MM.1S (cell line): ENCODE results near the gene SMC6.

Experiments used
- DNase-seq: peaks from one replicate; pipeline ENCODE4 v3.0.0-alpha.2; 2015
- H2AFZ ChIP-seq: fragments of 300-600 bp; sonication (generic); 2 replicates; pipeline ENCODE4 v1.6.0; 2016; ENCODE audit warnings: antibody characterized with exemption, low read length
- H3F3A ChIP-seq: fragments of 300-600 bp; sonication (generic); 2 replicates; pipeline ENCODE4 v1.6.1; 2016; ENCODE audit warnings: mild to moderate bottlenecking, antibody characterized with exemption, low read length, moderate library complexity, mixed read lengths; ENCODE audit not compliant: insufficient read depth
- H3K27ac ChIP-seq: fragments of 300-600 bp; sonication (generic); 2 replicates; pipeline ENCODE4 v1.5.1; 2016; ENCODE audit warnings: mild to moderate bottlenecking, low read length
- H3K27me3 ChIP-seq: fragments of 300-600 bp; sonication (generic); replicated peaks from 2 replicates; pipeline ENCODE4 v1.6.0; 2016; ENCODE audit warnings: low read length; ENCODE audit not compliant: insufficient read depth
- H3K36me3 ChIP-seq: fragments of 300-600 bp; sonication (generic); replicated peaks from 2 replicates; pipeline ENCODE4 v1.6.1; 2016; ENCODE audit warnings: mild to moderate bottlenecking, low read length, mixed read lengths; ENCODE audit not compliant: insufficient read depth
- H3K4me1 ChIP-seq: fragments of 300-600 bp; sonication (generic); 2 replicates; pipeline ENCODE4 v1.6.1; 2016; ENCODE audit warnings: low read length, mixed read lengths
- H3K4me2 ChIP-seq: fragments of 300-600 bp; sonication (generic); 2 replicates; pipeline ENCODE4 v1.6.0; 2016; ENCODE audit warnings: low read depth, low read length
- H3K4me3 ChIP-seq: fragments of 300-600 bp; sonication (generic); 2 replicates; pipeline ENCODE4 v1.5.1; 2016; ENCODE audit warnings: low read length, mixed read lengths
- H3K79me2 ChIP-seq: fragments of 300-600 bp; sonication (generic); 2 replicates; pipeline ENCODE4 v1.6.1; 2016; ENCODE audit warnings: mixed run types, low read length, mixed read lengths
- H3K9ac ChIP-seq: fragments of 300-600 bp; sonication (generic); 2 replicates; pipeline ENCODE4 v1.6.1; 2016; ENCODE audit warnings: low read length, mixed read lengths
- H3K9me2 ChIP-seq: fragments of 300-600 bp; sonication (generic); replicated peaks from 2 replicates; pipeline ENCODE4 v1.6.1; 2016; ENCODE audit warnings: mild to moderate bottlenecking, low read length, mixed read lengths; ENCODE audit not compliant: insufficient read depth
- H3K9me3 ChIP-seq: fragments of 300-600 bp; sonication (generic); replicated peaks from 2 replicates; pipeline ENCODE4 v1.6.1; 2016; ENCODE audit warnings: mild to moderate bottlenecking, low read length, mixed read lengths; ENCODE audit not compliant: insufficient read depth
- H4K20me1 ChIP-seq: fragments of 300-600 bp; sonication (generic); 2 replicates; pipeline ENCODE4 v1.6.1; 2016; ENCODE audit warnings: mild to moderate bottlenecking, low read length, moderate library complexity, mixed read lengths; ENCODE audit not compliant: insufficient read depth
- EZH2 ChIP-seq: fragments of 300-600 bp; sonication (generic); optimal IDR thresholded peaks from 2 replicates; pipeline ENCODE3; 2017; ENCODE audit warnings: low read depth, mild to moderate bottlenecking, antibody characterized with exemption, low read length, mixed read lengths
- EZH2phosphoT487 ChIP-seq: fragments of 300-600 bp; sonication (generic); IDR thresholded peaks from 2 replicates; pipeline ENCODE4 v1.6.1; 2018; ENCODE audit warnings: antibody characterized with exemption, low read length
- TF ChIP-seq, protein P1 (sequence below): fragments of 300-600 bp; sonication (generic); IDR thresholded peaks from 2 replicates; pipeline ENCODE4 v1.5.1; 2016; ENCODE audit warnings: antibody characterized with exemption, low read length, mixed read lengths

The SMC6 gene

DNA sequence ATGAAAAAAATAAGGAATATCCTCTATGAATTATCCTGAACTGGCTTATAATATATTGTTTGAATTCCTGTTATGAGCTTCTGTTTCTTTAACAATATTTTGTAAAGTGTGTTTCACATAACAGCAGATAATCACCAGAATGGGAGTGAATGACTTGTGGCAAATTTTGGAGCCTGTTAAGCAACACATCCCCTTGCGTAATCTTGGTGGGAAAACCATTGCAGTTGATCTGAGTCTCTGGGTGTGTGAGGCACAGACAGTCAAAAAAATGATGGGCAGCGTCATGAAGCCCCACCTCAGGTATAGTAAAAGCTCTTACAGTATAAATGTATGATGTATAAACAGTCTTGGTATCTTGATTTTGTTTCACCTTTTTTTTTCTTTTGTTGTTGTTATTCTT lies 6.2 kb upstream of the SMC6 start:
- H3F3A ChIP-seq, result no peaks in the 10 kb centered on the region
- peaks cover 11% of the 10 kb centered on the region; the same call in 1 of the 2 replicates for H3K36me3 ChIP-seq
- H3K27ac ChIP-seq, result no peak overlapping the region
- no peaks in the 10 kb centered on the region for H4K20me1 ChIP-seq
- no peaks in the 10 kb centered on the region for H3K9me3 ChIP-seq
- no peak overlapping the region for H3K4me3 ChIP-seq
- DNase-seq, result no peak
- H3K9ac ChIP-seq, result no peak overlapping the region
- TF ChIP-seq EZH2phosphoT487 (no peak), EZH2 (no peak)
- TF ChIP-seq, protein P1, sequence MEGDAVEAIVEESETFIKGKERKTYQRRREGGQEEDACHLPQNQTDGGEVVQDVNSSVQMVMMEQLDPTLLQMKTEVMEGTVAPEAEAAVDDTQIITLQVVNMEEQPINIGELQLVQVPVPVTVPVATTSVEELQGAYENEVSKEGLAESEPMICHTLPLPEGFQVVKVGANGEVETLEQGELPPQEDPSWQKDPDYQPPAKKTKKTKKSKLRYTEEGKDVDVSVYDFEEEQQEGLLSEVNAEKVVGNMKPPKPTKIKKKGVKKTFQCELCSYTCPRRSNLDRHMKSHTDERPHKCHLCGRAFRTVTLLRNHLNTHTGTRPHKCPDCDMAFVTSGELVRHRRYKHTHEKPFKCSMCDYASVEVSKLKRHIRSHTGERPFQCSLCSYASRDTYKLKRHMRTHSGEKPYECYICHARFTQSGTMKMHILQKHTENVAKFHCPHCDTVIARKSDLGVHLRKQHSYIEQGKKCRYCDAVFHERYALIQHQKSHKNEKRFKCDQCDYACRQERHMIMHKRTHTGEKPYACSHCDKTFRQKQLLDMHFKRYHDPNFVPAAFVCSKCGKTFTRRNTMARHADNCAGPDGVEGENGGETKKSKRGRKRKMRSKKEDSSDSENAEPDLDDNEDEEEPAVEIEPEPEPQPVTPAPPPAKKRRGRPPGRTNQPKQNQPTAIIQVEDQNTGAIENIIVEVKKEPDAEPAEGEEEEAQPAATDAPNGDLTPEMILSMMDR, result no peak
- peaks cover 12% of the 10 kb centered on the region for H3K4me1 ChIP-seq
- H3K4me2 ChIP-seq, result no peak overlapping the region
- no peaks in the 10 kb centered on the region for H3K27me3 ChIP-seq
- peaks cover 51% of the 10 kb centered on the region for H3K79me2 ChIP-seq
- no peaks in the 10 kb centered on the region for H3K9me2 ChIP-seq
- H2AFZ ChIP-seq, result no peak overlapping the region

DNA sequence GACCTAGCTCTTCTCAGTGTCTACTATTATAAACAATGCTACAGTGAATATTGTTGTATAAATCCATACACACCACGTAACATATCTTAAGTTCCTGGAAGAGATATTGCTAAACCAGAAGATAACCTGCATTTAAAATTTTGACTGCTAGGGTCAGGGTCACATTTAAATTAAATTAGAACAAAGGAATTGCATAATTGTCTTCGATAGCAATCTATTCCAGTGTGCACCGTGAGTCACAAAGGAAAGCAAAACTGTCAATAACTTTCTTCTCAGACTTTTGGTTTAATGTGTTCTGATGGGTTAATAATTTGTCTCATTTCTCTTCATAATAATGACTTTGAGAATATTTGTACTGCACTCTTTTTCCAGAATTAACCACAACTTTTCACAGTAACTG lies 4.5 kb upstream of the SMC6 start:
- Histone ChIP-seq H3K4me1 (peaks cover 12% of the 10 kb centered on the region), H3F3A (peaks cover 9% of the 10 kb centered on the region; the same call in 1 of the 2 replicates), H3K9me3 (no peaks in the 10 kb centered on the region), H3K79me2 (peaks cover 62% of the 10 kb centered on the region), H3K4me3 (no peak overlapping the region), H3K36me3 (0 out of 2 replicates have a peak, but pooled peaks cover 6% of the 10 kb centered on the region), H3K9ac (no peak overlapping the region), H3K27me3 (no peaks in the 10 kb centered on the region), H3K9me2 (no peaks in the 10 kb centered on the region), H2AFZ (no peak overlapping the region), H3K27ac (no peak overlapping the region), H4K20me1 (no peaks in the 10 kb centered on the region), H3K4me2 (no peak overlapping the region)
- DNase-seq, result no peak
- TF ChIP-seq EZH2 (no peak), EZH2phosphoT487 (no peak)
- TF ChIP-seq, protein P1, result no peak

DNA sequence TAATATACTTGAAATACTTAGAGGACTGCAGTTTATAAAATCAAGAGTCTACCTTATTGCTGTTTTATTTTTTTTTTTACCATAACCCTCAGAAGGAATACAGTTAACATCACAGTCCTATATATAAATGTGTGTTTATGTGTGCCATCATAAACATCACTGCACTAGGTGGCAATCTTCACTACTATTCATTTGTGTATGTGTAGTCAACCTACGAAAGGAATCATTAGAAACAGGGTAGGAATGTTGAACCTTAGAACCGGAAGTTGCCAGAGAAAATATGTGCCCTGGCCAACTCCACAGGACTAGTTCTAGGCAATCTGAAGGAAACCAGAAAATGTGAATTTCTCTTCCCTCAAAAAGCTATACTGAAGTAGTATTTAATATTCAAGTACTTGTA lies 3.7 kb upstream of the SMC6 start:
- no peak overlapping the region for H3K9ac ChIP-seq

More for the DNA sequence above, 3.7 kb upstream of the SMC6 start:
- no peaks in the 10 kb centered on the region for H3K9me2 ChIP-seq
- H3K36me3 ChIP-seq, result 0 out of 2 replicates have a peak, but pooled peaks cover 6% of the 10 kb centered on the region
- H3F3A ChIP-seq, result peaks cover 16% of the 10 kb centered on the region
- no peaks in the 10 kb centered on the region for H4K20me1 ChIP-seq
- peaks cover 70% of the 10 kb centered on the region for H3K79me2 ChIP-seq
- no peak overlapping the region for H3K4me3 ChIP-seq
- no peaks in the 10 kb centered on the region for H3K9me3 ChIP-seq
- no peak for DNase-seq
- H3K4me2 ChIP-seq, result no peak overlapping the region
- H3K27me3 ChIP-seq, result no peaks in the 10 kb centered on the region
- no peak overlapping the region for H3K27ac ChIP-seq
- no peak overlapping the region for H2AFZ ChIP-seq
- peaks cover 13% of the 10 kb centered on the region for H3K4me1 ChIP-seq
- TF ChIP-seq, protein P1, result no peak
- TF ChIP-seq EZH2phosphoT487 (no peak), EZH2 (no peak)
